T1000 (cell line): ENCODE data around the gene APRT.
"Not testable (repeated sequence)": the region's sequence is repeated elsewhere in the genome, so short reads cannot be mapped to it uniquely, and the experiment has no call there.

Source experiments
- DNase-seq: peaks from one replicate; lab custom pipeline; 2025; ENCODE audit warnings: mixed read lengths; lab: John Stamatoyannopoulos, UW

The APRT gene

GRCh38 chr16:88788749-88789148, 23.0 kb downstream of the APRT start:
- not testable (repeated sequence) for DNase-seq

- DNase-seq: no peak
Measured at GRCh38 chr16:88787579-88788314, 24.0 kb downstream of the APRT start.

GRCh38 chr16:88785106-88785924, 26.4 kb downstream of the APRT start, which contains the start of gene PIEZO1:
Gene PIEZO1 (minus strand): TSS chr16:88785220. CDS start chr16:88784964, 256 bp downstream.
- no peak for DNase-seq

DNA sequence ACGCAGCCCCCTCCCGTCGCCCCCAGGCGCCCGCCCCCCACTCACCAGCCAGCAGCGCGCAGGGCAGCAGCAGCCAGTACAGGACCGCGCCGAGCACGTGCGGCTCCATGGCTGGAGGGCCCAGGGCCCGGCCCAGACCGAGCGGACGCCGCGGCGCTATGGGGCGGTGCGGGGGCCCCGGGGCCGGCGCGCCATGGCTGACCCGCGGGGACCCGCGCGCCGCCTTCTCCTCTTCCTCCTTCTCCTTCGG, 26.9 kb downstream of the APRT start:
- DNase-seq: no peak

- DNase-seq: peak; percentile 32
Measured at GRCh38 chr16:88784074-88784855, 27.5 kb downstream of the APRT start.

DNA sequence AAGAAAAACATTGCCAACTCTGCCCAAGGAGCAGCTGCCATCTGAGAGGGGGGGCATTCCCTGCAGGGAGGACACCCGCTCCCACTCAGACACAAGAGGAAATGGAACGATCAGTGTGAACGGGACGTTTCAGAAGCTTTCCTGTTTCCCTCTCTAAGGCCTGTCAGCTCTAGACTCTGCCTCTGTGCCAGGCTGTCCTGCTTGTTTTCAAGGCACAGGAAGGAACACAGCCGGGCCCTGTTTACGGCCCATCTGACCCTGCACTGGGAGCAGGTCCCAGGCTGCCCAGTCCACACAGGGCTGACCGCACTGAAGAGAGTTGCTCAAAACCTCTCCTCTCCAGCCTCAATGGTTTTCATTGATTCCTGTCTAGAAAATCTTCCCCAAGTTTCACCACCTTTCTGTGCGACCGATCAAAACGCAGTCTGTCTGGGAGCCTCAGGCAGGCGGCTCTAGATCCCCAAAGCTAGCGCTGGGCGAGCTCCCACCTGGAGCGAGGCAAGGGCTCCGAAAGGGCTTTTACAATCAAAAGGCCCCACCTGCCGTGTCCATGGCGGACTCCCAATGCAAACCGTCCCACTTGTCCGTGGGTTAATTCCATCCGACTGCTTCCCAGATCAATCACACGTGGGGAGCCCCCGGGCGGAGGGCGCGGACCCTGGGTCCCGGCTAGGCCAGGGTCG, 28.2 kb downstream of the APRT start:
- no peak for DNase-seq

- DNase-seq: peak; percentile 52
Measured at GRCh38 chr16:88782454-88783390, 29.0 kb downstream of the APRT start.

DNA sequence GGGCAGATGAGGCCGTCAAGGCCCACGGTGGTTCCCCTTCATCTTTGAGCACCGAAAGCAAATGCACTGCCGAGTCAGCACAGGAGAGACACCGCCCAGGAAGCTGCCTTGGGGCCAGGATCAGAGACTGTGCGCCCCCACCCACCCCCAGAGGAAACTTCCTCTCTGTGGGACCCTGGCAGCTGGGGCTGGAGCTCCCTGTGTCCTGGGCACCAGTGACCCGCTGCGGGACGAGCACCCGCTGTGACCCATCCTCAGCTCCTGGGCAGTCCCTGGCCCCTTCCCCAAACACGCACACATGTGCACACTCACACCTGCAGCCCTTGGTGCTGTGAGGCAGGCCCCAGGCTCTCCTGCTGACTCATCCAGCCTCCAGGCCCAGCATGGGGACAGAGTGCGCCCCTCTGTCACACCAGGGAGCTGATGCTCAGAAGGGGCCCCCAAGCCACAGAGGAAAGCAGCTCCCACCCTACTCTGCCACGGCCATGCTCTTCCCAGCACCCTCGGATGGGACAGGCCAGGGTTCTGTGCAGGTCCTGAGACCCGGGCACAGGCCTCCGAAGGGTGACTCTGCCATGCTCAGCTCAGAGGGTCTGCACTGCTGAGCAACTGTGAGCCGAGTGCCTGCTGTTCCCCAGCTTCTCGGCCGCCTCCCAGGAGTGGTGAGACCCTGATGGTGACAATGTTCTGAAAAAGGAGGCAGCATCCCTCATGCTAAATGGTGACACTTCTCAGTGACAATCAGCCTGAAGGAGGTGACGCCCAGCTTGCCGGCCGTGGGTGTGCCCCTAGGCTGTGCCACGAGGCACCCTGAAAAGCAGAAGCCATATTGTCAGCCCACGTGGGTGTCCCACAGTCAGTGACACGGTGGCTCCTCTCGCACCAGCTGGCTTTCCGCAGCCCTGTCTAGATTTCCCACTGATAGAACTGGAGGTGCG, 30.3 kb downstream of the APRT start:
- DNase-seq: no peak

GRCh38 chr16:88780142-88781062, 31.3 kb downstream of the APRT start:
- no peak for DNase-seq

DNA sequence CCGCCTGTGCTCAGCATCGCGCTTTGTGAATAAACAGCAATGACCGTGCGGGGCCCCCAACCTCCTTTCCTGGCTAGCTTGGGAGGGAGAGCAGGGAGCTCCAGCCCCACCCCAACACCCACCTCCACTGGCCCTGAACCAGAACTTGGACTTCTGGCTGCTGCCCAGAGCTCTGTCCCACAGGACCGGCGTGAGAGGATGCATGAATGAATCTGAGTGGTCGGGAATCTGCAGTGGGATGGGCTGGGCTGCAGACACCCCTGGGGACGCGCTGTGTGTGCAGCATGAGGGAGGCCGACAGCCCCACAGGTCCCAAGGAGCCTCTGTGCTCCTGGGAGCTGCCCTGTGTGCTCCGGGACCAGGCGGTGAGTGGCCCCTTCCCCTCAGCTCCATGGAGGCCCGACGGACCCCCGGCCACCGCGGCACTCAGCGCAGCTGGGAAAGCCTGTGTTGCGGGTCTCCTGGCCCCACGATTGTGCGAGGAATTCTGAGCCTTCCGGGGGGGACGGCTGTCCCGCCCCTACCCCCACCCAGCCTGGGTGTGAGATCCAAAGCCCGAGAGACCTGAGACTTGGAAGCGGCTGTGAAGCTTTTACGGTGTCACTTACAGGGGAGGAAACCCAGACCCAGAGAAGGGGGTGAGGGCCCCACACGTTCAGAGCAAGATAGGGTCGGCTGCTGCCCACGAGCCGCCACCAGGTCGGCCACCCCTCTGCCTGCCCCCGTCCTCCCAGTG, 32.2 kb downstream of the APRT start:
- DNase-seq: no peak

DNA sequence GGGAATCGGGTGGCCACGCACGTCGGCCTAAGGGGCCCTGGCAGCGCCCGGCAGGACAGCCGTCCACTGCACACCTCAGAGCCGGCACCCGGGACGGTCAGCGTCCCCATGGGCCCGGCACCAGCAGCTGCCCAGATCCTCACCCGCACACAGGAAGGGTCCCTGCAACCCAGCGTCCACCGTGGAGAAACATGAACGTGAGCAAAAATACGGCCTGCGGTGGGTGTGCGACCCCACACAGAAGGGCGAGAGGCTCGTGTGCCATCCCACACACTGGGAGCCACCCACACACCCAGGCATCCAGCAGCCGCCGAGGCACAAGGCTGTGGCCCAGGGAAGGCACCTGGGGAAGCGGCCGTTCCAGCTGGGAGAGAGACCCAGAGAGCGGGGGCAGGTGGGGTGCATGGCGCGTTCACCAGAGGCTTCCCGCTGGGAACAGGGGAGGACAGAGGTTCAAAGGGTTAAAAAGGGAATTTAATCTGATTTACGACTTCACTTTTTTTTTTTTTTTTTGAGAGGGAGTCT, 33.1 kb downstream of the APRT start:
- no peak for DNase-seq

DNA sequence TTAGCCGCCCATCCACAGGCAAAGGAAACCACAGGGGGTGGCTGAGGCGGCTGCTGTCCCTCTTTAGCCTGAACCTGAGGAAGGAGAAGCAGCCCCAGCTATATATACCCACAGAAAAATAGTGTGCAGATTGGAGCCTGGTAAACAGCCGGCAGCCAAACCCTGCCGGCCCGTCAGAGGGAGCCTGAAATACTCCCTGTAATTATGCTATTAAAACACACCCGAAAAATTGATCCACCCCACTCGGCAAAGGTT, 33.5 kb downstream of the APRT start:
- no peak for DNase-seq

DNA sequence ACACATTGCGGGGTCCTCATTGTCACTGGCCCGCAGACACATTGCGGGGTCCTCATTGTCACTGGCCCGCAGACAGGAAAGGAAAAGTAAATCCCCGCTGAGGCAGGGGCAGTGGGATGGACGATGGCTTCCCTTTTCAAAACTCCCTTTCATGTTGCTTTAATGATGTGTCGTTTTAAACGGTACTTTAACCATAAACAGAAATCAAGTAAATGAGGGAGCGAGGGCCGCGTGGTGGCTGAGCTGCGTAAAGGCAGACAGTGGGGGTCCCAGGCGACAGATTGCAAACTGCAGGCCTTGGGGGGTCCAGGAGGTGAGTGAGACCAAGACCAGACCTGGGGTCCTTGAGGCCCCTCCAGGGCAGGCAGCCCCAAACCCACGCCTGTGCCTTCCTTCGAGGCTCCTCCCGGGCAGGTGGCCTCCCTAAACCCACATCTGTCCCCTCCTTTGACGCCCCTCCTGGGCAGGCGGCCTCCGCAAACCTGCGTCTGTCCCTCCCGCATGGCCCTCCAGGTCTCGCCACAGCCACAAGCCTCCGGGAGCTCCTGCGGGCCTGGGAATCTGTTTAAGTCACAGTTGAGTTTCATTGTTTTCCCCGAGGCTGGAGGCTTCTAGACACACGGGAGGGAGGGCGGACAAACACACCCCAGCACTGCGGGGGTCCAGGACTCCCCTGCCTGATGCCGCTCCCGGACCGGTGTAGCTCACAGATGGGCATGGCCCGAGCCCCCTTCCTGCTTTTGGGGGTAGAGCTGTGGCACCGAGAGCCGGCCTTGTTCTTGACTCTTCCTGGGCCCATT, 34.1 kb downstream of the APRT start:
- DNase-seq: no peak

DNA sequence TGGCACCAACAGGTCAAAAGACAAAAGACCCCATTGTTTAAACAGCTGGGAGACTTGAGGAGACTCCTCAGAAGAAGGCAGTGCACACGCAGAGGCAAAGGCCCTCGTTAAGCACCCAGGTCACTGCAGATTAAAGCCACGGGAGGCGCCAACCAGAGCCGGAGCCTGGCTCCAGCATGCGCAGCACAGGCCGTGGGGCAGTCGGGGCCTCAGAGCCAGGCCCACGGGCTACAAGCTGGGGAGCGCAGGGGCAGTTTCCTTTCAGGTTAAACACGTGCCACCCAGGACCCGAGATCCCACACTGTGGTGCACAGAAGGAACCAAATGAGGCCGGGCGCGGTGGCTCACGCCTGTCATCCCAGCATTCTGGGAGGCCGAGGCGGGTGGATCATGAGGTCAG, 35.9 kb downstream of the APRT start:
- no peak for DNase-seq

DNA sequence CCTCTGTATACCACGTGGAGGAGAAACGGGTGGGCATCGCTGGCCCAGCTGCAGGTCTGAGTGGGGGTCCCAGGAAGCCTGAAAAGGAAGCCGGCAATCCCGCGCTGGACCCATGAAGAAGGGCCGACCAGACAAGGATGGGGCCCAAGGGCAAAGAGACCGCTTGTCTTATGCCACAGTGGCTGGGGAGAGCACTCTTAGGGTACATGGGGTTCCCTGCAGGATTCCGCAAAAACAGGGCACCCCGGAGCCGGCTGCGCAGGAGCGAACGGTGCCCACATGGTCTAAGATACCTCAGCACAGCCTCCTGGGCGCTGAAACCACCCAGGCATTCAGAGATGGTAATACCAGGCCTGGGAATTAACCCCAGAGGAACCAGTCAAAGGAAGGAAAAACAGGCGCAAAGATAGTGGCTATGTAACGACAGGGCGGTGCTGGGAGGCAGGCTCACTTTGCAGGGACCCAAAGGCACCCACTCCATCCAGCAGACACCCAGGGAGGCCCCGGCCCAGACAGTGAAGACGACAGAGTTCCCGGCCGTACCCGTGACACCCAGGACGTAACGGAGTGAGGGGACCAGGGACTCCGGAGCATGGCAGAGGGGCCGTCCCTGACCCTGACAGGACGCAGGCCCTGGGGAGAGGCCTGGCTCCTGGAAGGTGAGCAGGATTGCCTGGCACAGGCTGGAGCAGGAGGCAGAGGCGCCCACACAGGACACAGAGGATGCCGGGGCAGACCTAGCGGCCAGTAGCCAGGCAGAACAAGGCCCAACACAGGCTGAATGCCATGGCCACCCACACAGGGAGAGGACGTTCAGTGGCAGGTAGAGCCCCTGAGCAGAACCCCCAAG, 37.0 kb downstream of the APRT start:
- no peak for DNase-seq

DNA sequence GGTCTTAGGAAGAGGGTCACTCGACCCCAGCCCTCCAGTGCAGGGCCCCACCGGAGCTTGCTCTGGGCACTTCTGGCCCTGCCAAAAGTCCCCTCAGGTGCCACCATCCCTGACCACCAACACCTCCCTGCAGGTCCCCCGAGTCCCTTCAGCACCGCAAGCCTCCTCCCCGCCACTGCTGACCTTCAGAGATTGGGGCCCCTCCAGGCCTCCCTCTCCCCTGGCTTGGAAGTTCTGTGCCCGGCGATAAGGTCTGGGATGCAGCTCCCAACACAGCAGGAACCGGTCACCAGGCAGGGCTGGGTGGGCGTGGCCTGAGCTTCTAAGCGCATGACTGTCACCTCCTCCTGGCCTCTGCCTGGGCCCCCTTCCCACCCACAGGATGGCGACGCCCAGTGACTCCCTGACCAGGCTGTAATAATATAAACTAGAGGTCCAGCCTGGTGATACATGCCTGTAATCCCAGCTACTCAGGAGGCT, 37.9 kb downstream of the APRT start:
- peak; percentile 42 for DNase-seq
